Upper lobe of left lung (tissue), 6 donors: ENCODE data around the gene ZMYND8. TPM values are rescaled to one million over a fixed set of nuclear protein-coding genes. Genes with fewer than 3 reads are reported as not detected.

Experiments
- ATAC-seq, 2 donors: fragments of 200-7000 bp; cut with Tn5 transposase; one replicate each; pipeline ENCODE4 v1.9.1; 2022; ENCODE audit warnings: mild to moderate bottlenecking in 2 of 2, moderate library complexity in 2 of 2; ENCODE audit not compliant: low FRiP score in 2 of 2
- DNase-seq, 2 donors: peaks; one replicate each; pipeline ENCODE4 v3.0.0-alpha.2; 2019 to 2020
- H3K27ac ChIP-seq, 4 donors: fragments of 200-600 bp; sonication (generic); one replicate each; pipeline ENCODE4 v1.5.1; 2016 to 2019
- H3K27me3 ChIP-seq, 4 donors: fragments of 200-600 bp; sonication (generic); one replicate each; pipeline ENCODE4 v1.5.1; 2017 to 2019
- H3K36me3 ChIP-seq, 4 donors: fragments of 200-600 bp; sonication (generic); one replicate each; pipeline ENCODE4 v1.5.1; 2016 to 2019
- H3K4me1 ChIP-seq, 4 donors: fragments of 200-600 bp; sonication (generic); one replicate each; pipeline ENCODE4 v1.5.1; 2018 to 2019
- H3K4me3 ChIP-seq, 4 donors: fragments of 200-600 bp; sonication (generic); one replicate each; pipeline ENCODE4 v1.5.1; 2017 to 2019; ENCODE audit warnings: mild to moderate bottlenecking in 2 of 4, moderate library complexity in 1 of 4
- H3K9me3 ChIP-seq, 4 donors: fragments of 200-600 bp; sonication (generic); one replicate each; pipeline ENCODE4 v1.5.1; 2018 to 2019
- CTCF ChIP-seq, 6 experiments: fragments of 450-650 bp in 4 of 6; fragments of 200-600 bp in 2 of 6; sonication (generic) in 2 of 6; IDR thresholded peaks; one replicate each; pipeline ENCODE4 v1.5.1; 2016 to 2019; ENCODE audit warnings: antibody characterized with exemption in 6 of 6
- EP300 ChIP-seq, 4 donors: sonication (generic); formaldehyde crosslinking; IDR thresholded peaks; one replicate each; pipeline ENCODE4 v1.5.1; 2017; ENCODE audit warnings: antibody characterized with exemption in 4 of 4, control low read depth in 2 of 4
- POLR2A ChIP-seq, 4 donors: fragments of 450-650 bp; IDR thresholded peaks; one replicate each; pipeline ENCODE4 v1.5.1; 2016 to 2017; ENCODE audit warnings: antibody characterized with exemption in 4 of 4, mild to moderate bottlenecking in 2 of 4
- POLR2AphosphoS5 ChIP-seq, 2 donors: sonication (generic); formaldehyde crosslinking; IDR thresholded peaks; one replicate each; pipeline ENCODE4 v1.5.1; 2017; ENCODE audit warnings: antibody characterized with exemption in 2 of 2
- WGBS, 2 donors: methylation state at CpG; one replicate each; pipeline ENCODE4 v1.1.5; 2017 to 2018; 5-methylcytosine and 5-hydroxymethylcytosine counted together
- total RNA-seq, 6 donors: library from RNA; depleted of rRNA in 4 of 6; stranded (reverse); fragments of >200 nt in 4 of 6; gene quantifications; one replicate each; pipeline versions ENCODE4 v1.1.0 to v1.2.1, GENCODE V29; 2016 to 2021
- donor health status: DM: no; HTN: no; CAD: no; lungs with moderate emphysema.
- donor health status: DM: no; HTN: yes; CAD: no; lungs with severe emphysema.

Gene ZMYND8
- total RNA-seq, 6 donors from 2014 or later: 24.6 to 120 (median 51.8) TPM

- H3K36me3 ChIP-seq: peaks cover 22 to 97% (median 64%) of the 10 kb centered on the region in 4 donors
These were observed 127.8 kb downstream of the ZMYND8 start for GRCh38 chr20:47228654-47229053.

GRCh38 chr20:47227576-47227975 lies 128.9 kb downstream of the ZMYND8 start:
- ATAC-seq (no peak), DNase-seq (no peak)
- H3K9me3 ChIP-seq: no peaks in the 10 kb centered on the region
- H3K27me3 ChIP-seq: no peaks in the 10 kb centered on the region
- TF ChIP-seq POLR2A (IDR thresholded peaks at IDR 0.05) (no peak), CTCF (IDR thresholded peaks at IDR 0.05) (no peak), POLR2AphosphoS5 (IDR thresholded peaks at IDR 0.05) (no peak), EP300 (IDR thresholded peaks at IDR 0.05) (no peak)
- no peaks in the 10 kb centered on the region for H3K4me1 ChIP-seq
- H3K36me3 ChIP-seq: peaks cover 31 to 99% (median 71%) of the 10 kb centered on the region in 4 donors
- H3K4me3 ChIP-seq: no peak overlapping the region
- no peak overlapping the region for H3K27ac ChIP-seq
- 91 to 95% methylated on average over 9 of the region's 9 CpGs for WGBS, 2 donors

More at GRCh38 chr20:47228654-47229053, 127.8 kb downstream of the ZMYND8 start:
- WGBS, 2 donors: 83 to 86% methylated on average over 5 of the region's 5 CpGs
- DNase-seq (no peak), ATAC-seq (no peak)
- Histone ChIP-seq H3K4me3 (no peak overlapping the region), H3K27ac (no peak overlapping the region), H3K4me1 (no peaks in the 10 kb centered on the region), H3K27me3 (no peaks in the 10 kb centered on the region), H3K9me3 (no peaks in the 10 kb centered on the region)
- TF ChIP-seq POLR2AphosphoS5 (IDR thresholded peaks at IDR 0.05) (no peak), POLR2A (IDR thresholded peaks at IDR 0.05) (no peak), CTCF (IDR thresholded peaks at IDR 0.05) (no peak), EP300 (IDR thresholded peaks at IDR 0.05) (no peak)

- no peak for ATAC-seq
- Histone ChIP-seq H3K4me3 (no peak overlapping the region), H3K4me1 (no peaks in the 10 kb centered on the region), H3K27ac (no peak overlapping the region), H3K27me3 (no peaks in the 10 kb centered on the region), H3K9me3 (no peaks in the 10 kb centered on the region), H3K36me3 (peaks cover 31 to 99% (median 73%) of the 10 kb centered on the region in 4 donors)
- TF ChIP-seq EP300 (IDR thresholded peaks at IDR 0.05) (no peak), POLR2AphosphoS5 (IDR thresholded peaks at IDR 0.05) (no peak), CTCF (IDR thresholded peaks at IDR 0.05) (no peak), POLR2A (IDR thresholded peaks at IDR 0.05) (no peak)
- DNase-seq: no peak
- WGBS, 2 donors: 98 to 99% methylated on average over 7 of the region's 7 CpGs
These were observed 129.4 kb downstream of the ZMYND8 start for GRCh38 chr20:47227119-47227518.

- WGBS, 2 donors: 63 to 88% methylated on average over 1 of the region's 1 CpG
- Histone ChIP-seq H3K4me1 (no peaks in the 10 kb centered on the region), H3K27me3 (no peaks in the 10 kb centered on the region), H3K9me3 (no peaks in the 10 kb centered on the region), H3K4me3 (no peak overlapping the region), H3K36me3 (peaks cover 38 to 99% (median 82%) of the 10 kb centered on the region in 4 donors), H3K27ac (no peak overlapping the region)
- DNase-seq (no peak), ATAC-seq (no peak)
- TF ChIP-seq EP300 (IDR thresholded peaks at IDR 0.05) (no peak), POLR2A (IDR thresholded peaks at IDR 0.05) (no peak), POLR2AphosphoS5 (IDR thresholded peaks at IDR 0.05) (no peak), CTCF (IDR thresholded peaks at IDR 0.05) (no peak)
These were observed 131.0 kb downstream of the ZMYND8 start for GRCh38 chr20:47225458-47225857.

- no peak overlapping the region for H3K4me3 ChIP-seq
- DNase-seq (no peak), ATAC-seq (no peak)
- H3K27me3 ChIP-seq: no peaks in the 10 kb centered on the region
- no peaks in the 10 kb centered on the region for H3K4me1 ChIP-seq
- TF ChIP-seq CTCF (IDR thresholded peaks at IDR 0.05) (no peak), POLR2AphosphoS5 (IDR thresholded peaks at IDR 0.05) (no peak), POLR2A (IDR thresholded peaks at IDR 0.05) (no peak), EP300 (IDR thresholded peaks at IDR 0.05) (no peak)
- H3K36me3 ChIP-seq: peaks cover 41 to 100% (median 83%) of the 10 kb centered on the region in 4 donors
- H3K27ac ChIP-seq: no peak overlapping the region
- no peaks in the 10 kb centered on the region for H3K9me3 ChIP-seq
- WGBS, 2 donors: 88 to 91% methylated on average over 4 of the region's 4 CpGs
These were observed 131.6 kb downstream of the ZMYND8 start for GRCh38 chr20:47224857-47225256.
